Posterior vena cava (tissue), 2 donors: Measurements from ENCODE around the gene FAM131B. TPM values are rescaled to one million over a fixed set of nuclear protein-coding genes. Genes with fewer than 3 reads are reported as not detected.
A peak's percentile ranks its signal among the peaks of the same experiment; 100 is the strongest.

ENCODE experiments used
- DNase-seq: peaks from one replicate; pipeline ENCODE4 v3.0.0-alpha.2; 2020; ENCODE audit warnings: low spot score
- intact Hi-C, 2 donors: fragments of 100-400 bp; cut with DNase I; formaldehyde crosslinking; loops; one replicate each; pipeline versions ENCODE4 v1.14.1 to v1.14.2; 2022 to 2023
- total RNA-seq, 2 donors: library from RNA; stranded (reverse); fragmentation: NEBNext Ultra II Directional; extraction: Animal tissue kit (Norgen Biotek cat#: 25700); gene quantifications; one replicate each; pipeline ENCODE4 v1.2.1, GENCODE V29; 2021
- donor health status: DM: yes; HTN: yes; CAD: no.
- donor health status: DM: yes; HTN: yes; CAD: no.

FAM131B gene
- total RNA-seq, 2 donors from 2014 or later = 1.1 to 1.5 TPM

- intact Hi-C loops = no loop called here
- DNase-seq = no peak
Measured at GRCh38 chr7:143341842-143342241, 20.7 kb downstream of the FAM131B start.

GRCh38 chr7:143337216-143337615 lies 25.3 kb downstream of the FAM131B start:
- DNase-seq = no peak
- intact Hi-C loops = no loop called here

GRCh38 chr7:143334244-143334643 lies 28.3 kb downstream of the FAM131B start:
- DNase-seq = no peak
- intact Hi-C loops = no loop called here

DNA sequence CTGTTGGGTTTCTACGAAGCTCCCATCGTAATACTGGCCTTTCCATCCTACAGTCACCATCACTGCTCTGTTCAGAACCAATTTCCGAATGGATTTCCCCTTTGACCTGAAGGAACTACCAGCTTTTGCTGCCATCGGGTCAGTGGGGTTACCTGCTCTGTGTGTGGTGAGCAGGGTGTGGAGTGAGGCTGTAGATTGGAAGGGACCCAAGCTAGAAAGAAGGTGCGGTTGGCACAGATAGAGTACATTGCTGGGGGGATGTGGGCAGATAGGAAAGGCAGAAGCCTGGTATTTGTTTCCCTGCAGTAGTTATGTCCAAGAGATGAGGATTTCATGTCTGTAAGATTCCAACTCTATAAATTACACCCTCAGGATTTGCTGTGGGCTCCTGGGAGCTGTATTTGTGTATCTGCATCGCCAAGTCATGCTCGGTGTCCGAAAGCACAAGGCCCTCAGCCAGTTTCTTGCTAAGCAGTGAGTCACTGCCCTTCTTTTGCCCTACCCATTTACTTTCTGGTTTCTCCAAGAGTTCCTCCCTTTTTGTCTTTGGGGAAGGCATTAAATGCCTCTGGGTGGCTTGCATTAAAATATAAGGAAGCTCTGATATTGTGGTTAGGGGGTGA lies 31.2 kb downstream of the FAM131B start:
- no peak for DNase-seq
- intact Hi-C loops = no loop called here

DNA sequence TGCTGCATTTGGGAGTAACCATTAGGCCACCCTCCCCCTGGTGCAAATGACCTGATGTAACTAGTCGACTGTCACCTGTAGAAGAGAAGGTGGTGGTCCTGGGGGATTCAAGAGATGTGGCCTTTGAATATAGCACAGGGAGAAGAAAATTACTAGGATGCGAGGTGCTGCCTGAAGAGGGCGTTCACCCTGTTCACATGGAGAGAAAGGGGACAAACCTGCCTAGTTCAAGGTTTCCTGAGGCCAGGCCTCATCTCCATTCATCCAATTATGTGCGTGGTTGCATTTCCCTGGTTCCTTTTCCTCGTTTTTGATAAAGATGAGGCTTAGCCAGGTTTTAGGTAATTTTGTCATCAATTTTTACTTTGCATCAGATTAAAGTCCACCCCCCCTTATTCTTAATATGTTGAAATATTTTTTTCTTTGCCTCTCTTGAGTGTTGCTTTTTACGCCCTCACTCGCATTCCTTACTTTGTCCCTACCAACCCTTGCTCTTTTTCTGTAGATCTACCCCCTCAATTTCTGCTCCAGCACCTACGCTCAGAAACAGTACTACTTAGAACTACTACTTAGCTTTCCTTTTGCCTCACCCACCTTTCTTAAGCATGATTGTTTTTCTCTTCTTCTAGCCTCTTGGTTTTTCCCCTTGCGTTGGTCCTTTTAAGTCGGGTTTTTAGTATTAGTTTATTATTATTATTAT lies 32.9 kb downstream of the FAM131B start:
- intact Hi-C loops = loop anchor here in 1 of 2 donors (10.0 kb wide), 1 partner anchor 85 kb away; no protein-coding TSS in a partner anchor
- no peak for DNase-seq

- intact Hi-C loops = loop anchor here in 1 of 2 donors (10.0 kb wide), 1 partner anchor 87 kb away; no protein-coding TSS in a partner anchor
Measured at GRCh38 chr7:143327903-143328302, 34.6 kb downstream of the FAM131B start.

GRCh38 chr7:143325240-143325639 lies 37.3 kb downstream of the FAM131B start:
- DNase-seq = no peak
- intact Hi-C loops = loop anchor here in 1 of 2 donors (10.0 kb wide), 1 partner anchor 90 kb away; no protein-coding TSS in a partner anchor

More at GRCh38 chr7:143327903-143328302, 34.6 kb downstream of the FAM131B start:
- no peak for DNase-seq

- intact Hi-C loops = loop anchor here in 1 of 2 donors (10.0 kb wide), 1 partner anchor 91 kb away; no protein-coding TSS in a partner anchor
- DNase-seq = no peak
Measured at GRCh38 chr7:143323653-143324052, 38.9 kb downstream of the FAM131B start.

DNA sequence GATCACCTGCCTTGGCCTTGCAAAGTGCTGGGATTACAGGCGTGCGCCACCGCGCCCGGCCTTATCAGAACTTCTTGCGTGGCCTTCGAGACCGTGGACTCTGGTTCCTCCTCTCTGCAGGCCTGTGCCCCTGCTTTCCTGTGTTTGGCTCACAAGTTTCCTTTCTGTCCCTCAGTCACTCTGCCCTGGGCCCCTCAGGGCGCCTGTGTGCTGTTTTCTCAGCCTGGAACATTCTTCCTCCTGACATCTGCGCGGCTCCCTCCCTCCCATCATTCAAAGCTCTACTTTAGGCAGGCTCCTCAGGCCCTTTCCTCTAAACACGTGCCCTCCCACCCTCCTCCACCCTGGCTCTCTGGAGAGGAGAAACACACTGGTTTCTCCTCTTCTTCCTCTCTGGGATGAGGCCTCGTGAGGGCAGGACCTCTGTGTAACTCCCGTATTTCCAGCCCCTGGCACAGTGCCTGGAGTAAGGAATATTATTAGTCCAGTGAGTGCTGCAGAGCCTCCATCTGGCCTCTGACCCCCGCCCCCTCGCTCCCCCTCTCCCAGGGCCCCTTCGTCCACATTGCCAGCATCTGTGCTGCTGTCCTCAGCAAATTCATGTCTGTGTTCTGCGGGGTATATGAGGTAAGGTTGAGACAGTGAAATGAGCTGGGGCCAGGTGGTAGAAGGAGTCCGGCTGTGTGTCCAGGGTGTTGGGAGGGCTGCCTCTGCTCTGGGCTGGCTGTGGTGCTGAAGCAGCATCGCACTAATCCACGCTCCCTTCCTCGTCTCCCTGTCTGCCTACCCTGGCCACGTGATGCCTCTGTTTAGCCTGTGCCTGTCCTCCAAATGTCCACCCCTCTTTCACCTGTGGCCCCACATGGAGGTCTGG lies 39.5 kb downstream of the FAM131B start:
- intact Hi-C loops = loop anchor here in 1 of 2 donors (10.0 kb wide), 1 partner anchor 92 kb away; no protein-coding TSS in a partner anchor
- DNase-seq = no peak

DNA sequence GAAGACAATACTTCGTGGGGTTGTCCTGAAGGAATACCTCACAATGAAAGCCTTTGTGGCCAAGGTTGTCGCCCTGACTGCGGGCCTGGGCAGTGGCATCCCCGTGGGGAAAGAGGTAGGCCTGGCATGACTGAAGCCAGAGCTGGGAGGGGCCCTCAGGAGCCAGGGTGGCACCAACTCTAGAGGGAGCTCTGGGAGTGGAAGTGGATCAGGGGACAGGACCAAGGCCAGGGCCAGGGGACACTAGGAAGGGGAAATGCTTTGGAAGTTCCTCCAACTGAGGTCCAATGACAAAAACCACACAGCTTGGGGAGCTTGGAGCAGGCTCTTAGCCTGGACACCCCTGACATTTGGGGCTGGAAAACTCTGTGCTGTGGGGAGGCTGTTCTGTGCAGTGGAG lies 40.8 kb downstream of the FAM131B start:
- intact Hi-C loops = loop anchor here in 1 of 2 donors (10.0 kb wide), 1 partner anchor 93 kb away; no protein-coding TSS in a partner anchor
- DNase-seq = no peak

DNA sequence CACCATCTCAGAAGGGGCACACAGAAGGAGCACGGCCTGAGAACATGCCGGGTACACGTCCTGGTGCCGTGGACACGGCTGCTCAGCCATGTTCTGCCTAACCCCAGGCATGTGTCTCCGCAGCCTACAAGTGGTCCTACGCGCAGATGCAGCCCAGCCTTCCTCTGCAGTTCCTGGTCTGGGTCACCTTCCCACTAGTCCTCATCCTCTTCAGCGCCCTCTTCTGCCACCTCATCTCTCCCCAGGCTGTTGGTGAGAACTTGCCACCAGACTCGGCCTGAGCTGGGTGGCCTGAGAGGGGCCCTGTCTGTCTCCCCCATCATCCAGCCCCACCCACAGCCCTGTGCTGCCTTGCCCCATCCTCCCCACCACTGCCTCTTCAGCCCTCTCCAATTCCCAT lies 41.3 kb downstream of the FAM131B start:
- intact Hi-C loops = loop anchor here in 1 of 2 donors (10.0 kb wide), 1 partner anchor 94 kb away; no protein-coding TSS in a partner anchor
- no peak for DNase-seq

DNA sequence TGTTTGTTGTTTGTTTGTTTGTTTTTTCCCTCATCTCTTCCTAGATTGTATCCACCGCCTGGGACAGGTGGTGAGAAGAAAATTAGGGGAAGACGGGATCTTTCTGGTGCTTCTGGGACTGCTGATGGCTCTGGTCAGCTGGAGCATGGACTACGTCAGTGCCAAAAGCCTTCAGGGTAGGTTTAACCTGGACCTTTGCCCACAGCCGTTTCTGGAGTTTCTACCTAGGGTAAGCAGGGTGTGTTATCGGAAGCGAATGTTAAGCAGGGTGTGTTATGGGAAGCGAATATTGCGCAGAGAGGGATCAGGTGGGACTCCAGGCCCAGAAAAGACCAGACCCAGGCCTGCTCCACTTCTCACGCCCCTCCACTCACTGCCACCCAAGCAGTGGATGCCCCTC lies 41.9 kb downstream of the FAM131B start:
- intact Hi-C loops = loop anchor here in 1 of 2 donors (10.0 kb wide), 1 partner anchor 94 kb away; no protein-coding TSS in a partner anchor
- DNase-seq = no peak

DNA sequence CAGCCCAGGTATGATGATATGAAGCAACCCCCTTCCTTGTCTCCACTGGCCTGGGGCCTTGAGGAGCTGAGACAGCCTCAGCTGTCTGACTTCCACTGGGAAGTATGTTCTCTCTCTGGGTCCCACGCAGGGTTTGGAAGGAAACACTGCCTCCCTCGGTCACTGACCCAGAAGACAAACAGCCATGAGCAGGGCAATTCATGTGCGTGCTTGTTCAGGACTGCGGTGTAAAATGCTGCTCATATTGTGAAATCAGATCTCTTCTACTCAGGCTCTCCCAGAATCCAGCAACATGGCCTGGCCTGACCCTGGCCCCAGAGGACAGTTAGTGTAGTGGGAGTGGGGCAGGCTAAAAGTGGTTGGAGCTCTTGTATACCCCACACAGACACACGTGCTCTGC lies 43.9 kb downstream of the FAM131B start:
- intact Hi-C loops = no loop called here
- no peak for DNase-seq

DNA sequence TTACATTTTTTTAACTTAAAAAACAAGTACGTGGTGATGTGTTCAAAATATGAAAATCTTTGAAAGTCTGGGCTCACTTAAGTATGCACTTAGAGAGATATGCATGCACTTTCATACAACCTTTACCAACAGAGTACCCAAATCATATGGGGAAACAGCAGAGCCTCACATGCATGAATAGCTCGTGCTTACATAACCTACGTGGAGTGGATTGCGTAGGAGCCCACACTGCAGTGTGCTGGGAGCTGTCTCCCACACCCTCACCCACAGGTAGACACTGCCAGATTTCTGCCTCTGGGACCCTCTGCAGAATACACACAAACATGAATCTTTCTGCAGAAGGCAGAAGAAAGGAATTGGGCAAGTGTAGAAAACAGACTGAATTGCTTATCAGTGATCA lies 46.0 kb downstream of the FAM131B start:
- intact Hi-C loops = no loop called here
- no peak for DNase-seq

DNA sequence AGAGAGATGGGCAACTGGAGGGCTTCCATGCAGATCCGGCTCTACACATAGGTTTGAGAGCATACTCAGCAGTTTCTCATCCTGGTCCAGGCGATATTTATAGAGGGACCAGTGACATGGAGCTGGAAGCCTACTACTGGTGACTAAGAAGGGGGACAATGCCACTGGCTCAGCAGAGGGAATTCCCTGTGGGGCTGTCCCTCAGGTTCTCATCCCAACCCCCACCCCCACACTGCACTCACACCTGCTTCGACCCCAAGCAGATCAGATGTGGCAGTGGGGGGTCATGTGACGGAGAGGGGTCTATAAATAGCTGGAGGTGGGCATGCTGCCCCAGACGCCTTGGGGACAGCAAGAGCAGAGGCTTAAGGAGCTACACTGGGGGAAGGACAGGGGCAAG lies 46.7 kb downstream of the FAM131B start, which contains the start of gene CLCN1:
TSS of gene CLCN1 (plus strand) at position 336 of the 400 bp plus-strand sequence. CDS start 102 bp downstream, outside the sequence.
- intact Hi-C loops = no loop called here
- no peak for DNase-seq

- no peak for DNase-seq
- intact Hi-C loops = no loop called here
Measured at GRCh38 chr7:143314127-143314526, 48.4 kb downstream of the FAM131B start.

DNA sequence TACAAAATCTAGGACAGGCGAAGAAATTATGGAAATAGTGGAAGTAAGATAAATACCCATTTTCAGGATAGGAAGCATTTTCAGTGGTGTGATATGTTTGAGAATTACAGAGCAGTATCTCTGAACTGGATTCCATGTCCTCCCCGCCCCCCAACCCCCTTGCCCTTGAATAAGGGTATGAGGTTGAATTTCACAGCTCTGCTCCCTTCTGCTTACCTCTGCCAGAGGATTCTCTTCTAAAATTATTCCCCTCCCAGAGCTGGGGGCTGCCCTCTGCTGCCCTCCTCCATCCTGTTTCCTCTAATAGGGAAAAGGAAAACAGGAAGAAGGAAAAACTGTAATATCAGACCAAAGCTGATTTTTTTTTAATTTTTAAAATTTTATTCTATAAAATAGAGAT lies 53.9 kb downstream of the FAM131B start:
- intact Hi-C loops = no loop called here
- DNase-seq = no peak

- intact Hi-C loops = no loop called here
- peak; percentile 92 for DNase-seq
Measured at GRCh38 chr7:143305423-143306070, 57.0 kb downstream of the FAM131B start.

GRCh38 chr7:143304938-143305337 lies 57.6 kb downstream of the FAM131B start:
- intact Hi-C loops = no loop called here

More at GRCh38 chr7:143304938-143305337, 57.6 kb downstream of the FAM131B start:
- DNase-seq = no peak
